CD14-positive monocyte (primary cell): ENCODE data around the gene CD96. TPM values are rescaled to one million over a fixed set of nuclear protein-coding genes. Genes with fewer than 3 reads are reported as not detected.

ENCODE experiments used
- DNase-seq, 3 donors: peaks; one replicate each; pipeline ENCODE4 v3.0.0-alpha.2; 2011 to 2022
- H2AFZ ChIP-seq: 2 replicates; pipeline ENCODE4 v1.6.0; 2012; ENCODE audit warnings: mild to moderate bottlenecking, low read depth, low read length, inconsistent platforms; ENCODE audit not compliant: insufficient read depth, poor library complexity, severe bottlenecking
- H3K27ac ChIP-seq, 2 donors: 1 replicate in 1 of 2; 2 replicates in 1 of 2; pipeline ENCODE4 v1.5.1; 2012 to 2013; ENCODE audit warnings: low read length in 2 of 2, control low read depth in 1 of 2, inconsistent platforms in 1 of 2, low read depth in 1 of 2, mild to moderate bottlenecking in 1 of 2
- H3K27me3 ChIP-seq, 2 donors: one replicate each; pipeline versions ENCODE4 v1.6.0 to v1.6.1; 2011 to 2013; ENCODE audit warnings: low read length in 2 of 2; ENCODE audit not compliant: control insufficient read depth in 2 of 2, insufficient read depth in 2 of 2
- H3K36me3 ChIP-seq, 2 donors: replicated peaks in 1 of 2; 1 replicate in 1 of 2; 2 replicates in 1 of 2; pipeline versions ENCODE4 v1.5.1 to v1.6.1; 2012 to 2013; ENCODE audit warnings: low read length in 2 of 2, control low read depth in 1 of 2, inconsistent platforms in 1 of 2, mild to moderate bottlenecking in 1 of 2; ENCODE audit not compliant: insufficient read depth in 2 of 2, control insufficient read depth in 1 of 2
- H3K4me1 ChIP-seq, 2 donors: 1 replicate in 1 of 2; 2 replicates in 1 of 2; pipeline versions ENCODE4 v1.5.1 to v1.6.1; 2012 to 2013; ENCODE audit warnings: low read length in 2 of 2, control low read depth in 1 of 2, inconsistent platforms in 1 of 2, mild to moderate bottlenecking in 1 of 2, moderate library complexity in 1 of 2; ENCODE audit not compliant: insufficient read depth in 2 of 2, control insufficient read depth in 1 of 2
- H3K4me2 ChIP-seq: replicated peaks from 2 replicates; pipeline ENCODE3; 2012; ENCODE audit warnings: low read length, moderate library complexity, mild to moderate bottlenecking; ENCODE audit not compliant: poor library complexity, severe bottlenecking; ENCODE audit errors: extremely low read depth
- H3K4me3 ChIP-seq, 3 experiments: fragments of 200-600 bp in 1 of 3; sonication (generic) in 1 of 3; replicated peaks in 1 of 3; 1 replicate in 2 of 3; 2 replicates in 1 of 3; pipeline ENCODE4 v1.5.1; 2011 to 2013; ENCODE audit warnings: low read length in 3 of 3, mild to moderate bottlenecking in 3 of 3, control low read depth in 2 of 3, low read depth in 2 of 3, inconsistent platforms in 1 of 3, moderate library complexity in 1 of 3
- H3K79me2 ChIP-seq: 2 replicates; pipeline ENCODE4 v1.6.0; 2012; ENCODE audit warnings: mild to moderate bottlenecking, control low read depth, inconsistent platforms, low read length, moderate library complexity; ENCODE audit not compliant: insufficient read depth
- H3K9ac ChIP-seq: 2 replicates; pipeline ENCODE4 v1.6.0; 2017; ENCODE audit warnings: low read length, mild to moderate bottlenecking; ENCODE audit not compliant: insufficient read depth, poor library complexity, severe bottlenecking
- H3K9me3 ChIP-seq, 2 donors: replicated peaks in 1 of 2; 1 replicate in 1 of 2; 2 replicates in 1 of 2; pipeline versions ENCODE4 v1.5.1 to v1.6.1; 2012 to 2013; ENCODE audit warnings: low read length in 2 of 2, control low read depth in 1 of 2; ENCODE audit not compliant: control insufficient read depth in 1 of 2, insufficient read depth in 1 of 2
- H4K20me1 ChIP-seq: 2 replicates; pipeline ENCODE4 v1.6.0; 2012; ENCODE audit warnings: mild to moderate bottlenecking, low read length, control low read depth, moderate library complexity; ENCODE audit not compliant: insufficient read depth
- H3K27ac Mint-ChIP-seq, 7 donors: one replicate each; pipeline ENCODE4 v1.8.0; 2020; ENCODE audit warnings: mild to moderate bottlenecking in 7 of 7, mixed read lengths in 7 of 7, moderate library complexity in 6 of 7, inconsistent platforms in 2 of 7
- H3K27me3 Mint-ChIP-seq, 3 donors: one replicate each; pipeline ENCODE4 v1.8.0; 2021 to 2022; ENCODE audit warnings: low read depth in 3 of 3, mild to moderate bottlenecking in 3 of 3, mixed read lengths in 3 of 3, moderate library complexity in 3 of 3, inconsistent platforms in 1 of 3
- H3K36me3 Mint-ChIP-seq, 2 donors: one replicate each; pipeline ENCODE4 v1.8.0; 2020; ENCODE audit warnings: mixed read lengths in 2 of 2, inconsistent platforms in 1 of 2, mild to moderate bottlenecking in 1 of 2
- H3K4me1 Mint-ChIP-seq: one replicate; pipeline ENCODE4 v1.8.0; 2020; ENCODE audit warnings: mild to moderate bottlenecking, mixed read lengths
- H3K4me3 Mint-ChIP-seq, 2 donors: one replicate each; pipeline ENCODE4 v1.8.0; 2020; ENCODE audit warnings: mild to moderate bottlenecking in 2 of 2, mixed read lengths in 2 of 2, moderate library complexity in 1 of 2
- H3K9me3 Mint-ChIP-seq, 7 donors: one replicate each; pipeline ENCODE4 v1.8.0; 2020 to 2022; ENCODE audit warnings: mixed read lengths in 7 of 7, mild to moderate bottlenecking in 6 of 7, moderate library complexity in 6 of 7, inconsistent platforms in 2 of 7
- WGBS: methylation state at CpG from one replicate; pipeline ENCODE4 v1.1.5; 2013; ENCODE audit warnings: missing lambda C conversion rate; ENCODE audit not compliant: insufficient coverage; 5-methylcytosine and 5-hydroxymethylcytosine counted together
- intact Hi-C, 2 donors: fragments of 100-400 bp; cut with micrococcal nuclease; formaldehyde crosslinking; loops; one replicate each; pipeline versions ENCODE4 v1.15.0 to v1.15.1; 2023
- polyA plus RNA-seq, 3 donors: library from polyadenylated mRNA; depleted of rRNA in 1 of 3; unstranded in 2 of 3; stranded (reverse) in 1 of 3; fragments of 300-500 nt in 2 of 3; fragments of >200 nt in 1 of 3; fragmentation: Illumina TruSeq in 2 of 3; gene quantifications; 1 replicate in 2 of 3; 2 replicates in 1 of 3; pipeline ENCODE4 v1.2.3, GENCODE V29; 2012 to 2021
- TF ChIP-seq, protein P1 (sequence below): fragments of 200-600 bp; IDR thresholded peaks from one replicate; pipeline ENCODE4 v1.8.0; 2022; ENCODE audit warnings: antibody characterized with exemption, mild to moderate bottlenecking

The CD96 gene
- polyA plus RNA-seq, 3 donors: 0.05 to 0.97 (median 0.33) TPM

- Histone ChIP-seq H3K4me2 (no peak overlapping the region), H3K9ac (no peak overlapping the region), H3K27ac (no peak overlapping the region), H4K20me1 (no peaks in the 10 kb centered on the region), H3K4me3 (no peak overlapping the region), H2AFZ (no peak overlapping the region), H3K36me3 (no peaks in the 10 kb centered on the region), H3K4me1 (no peaks in the 10 kb centered on the region), H3K79me2 (no peaks in the 10 kb centered on the region), H3K9me3 (peaks cover 0 to 2% of the 10 kb centered on the region in 2 donors), H3K27me3 (no peaks in the 10 kb centered on the region)
- Mint-ChIP-seq H3K4me1 (peaks cover 8% of the 10 kb centered on the region), H3K27me3 (no peaks in the 10 kb centered on the region), H3K27ac (no peak overlapping the region), H3K36me3 (no peaks in the 10 kb centered on the region), H3K4me3 (no peak overlapping the region), H3K9me3 (peaks cover 0 to 2% (median 0%) of the 10 kb centered on the region in 7 donors)
- TF ChIP-seq, protein P1, sequence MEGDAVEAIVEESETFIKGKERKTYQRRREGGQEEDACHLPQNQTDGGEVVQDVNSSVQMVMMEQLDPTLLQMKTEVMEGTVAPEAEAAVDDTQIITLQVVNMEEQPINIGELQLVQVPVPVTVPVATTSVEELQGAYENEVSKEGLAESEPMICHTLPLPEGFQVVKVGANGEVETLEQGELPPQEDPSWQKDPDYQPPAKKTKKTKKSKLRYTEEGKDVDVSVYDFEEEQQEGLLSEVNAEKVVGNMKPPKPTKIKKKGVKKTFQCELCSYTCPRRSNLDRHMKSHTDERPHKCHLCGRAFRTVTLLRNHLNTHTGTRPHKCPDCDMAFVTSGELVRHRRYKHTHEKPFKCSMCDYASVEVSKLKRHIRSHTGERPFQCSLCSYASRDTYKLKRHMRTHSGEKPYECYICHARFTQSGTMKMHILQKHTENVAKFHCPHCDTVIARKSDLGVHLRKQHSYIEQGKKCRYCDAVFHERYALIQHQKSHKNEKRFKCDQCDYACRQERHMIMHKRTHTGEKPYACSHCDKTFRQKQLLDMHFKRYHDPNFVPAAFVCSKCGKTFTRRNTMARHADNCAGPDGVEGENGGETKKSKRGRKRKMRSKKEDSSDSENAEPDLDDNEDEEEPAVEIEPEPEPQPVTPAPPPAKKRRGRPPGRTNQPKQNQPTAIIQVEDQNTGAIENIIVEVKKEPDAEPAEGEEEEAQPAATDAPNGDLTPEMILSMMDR: no peak
- DNase-seq: no peak
- WGBS: 94% methylated on average over 4 of the region's 4 CpGs
- intact Hi-C loops: no loop called here
Measured at GRCh38 chr3:111578867-111579266, 36.9 kb downstream of the CD96 start.

DNA sequence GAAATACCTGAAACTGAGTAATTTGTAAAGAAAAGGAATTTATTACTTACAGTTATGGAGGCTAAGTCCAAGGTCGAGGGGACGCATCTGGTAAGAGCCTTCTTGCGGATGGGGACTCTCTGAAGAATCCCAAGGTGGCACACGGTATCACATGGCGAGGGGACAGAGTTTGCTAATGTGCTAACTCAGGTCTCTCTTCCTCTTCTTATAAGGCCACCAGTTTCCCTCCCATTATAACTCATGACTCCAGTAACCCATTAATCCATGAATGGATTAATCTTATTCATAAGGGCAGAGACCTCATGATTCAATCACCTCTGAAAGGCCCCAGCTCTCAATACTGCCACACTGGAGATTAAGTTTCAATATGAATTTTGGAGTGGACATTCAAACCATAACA is 37.5 kb downstream of the CD96 start:
- intact Hi-C loops: no loop called here
- Histone ChIP-seq H3K27me3 (no peaks in the 10 kb centered on the region), H3K9me3 (peaks cover 0 to 2% of the 10 kb centered on the region in 2 donors), H3K4me1 (no peaks in the 10 kb centered on the region), H3K36me3 (no peaks in the 10 kb centered on the region), H3K9ac (no peak overlapping the region), H3K79me2 (no peaks in the 10 kb centered on the region), H3K4me3 (no peak overlapping the region), H3K27ac (no peak overlapping the region), H4K20me1 (no peaks in the 10 kb centered on the region), H3K4me2 (no peak overlapping the region), H2AFZ (no peak overlapping the region)
- H3K27ac Mint-ChIP-seq: no peak overlapping the region
- no peaks in the 10 kb centered on the region for H3K36me3 Mint-ChIP-seq
- H3K4me1 Mint-ChIP-seq: peaks cover 8% of the 10 kb centered on the region
- TF ChIP-seq, protein P1: no peak
- no peaks in the 10 kb centered on the region for H3K27me3 Mint-ChIP-seq
- 89% methylated on average over 3 of the region's 5 CpGs for WGBS
- no peak for DNase-seq
- peaks cover 0 to 2% (median 0%) of the 10 kb centered on the region in 7 donors for H3K9me3 Mint-ChIP-seq
- no peak overlapping the region for H3K4me3 Mint-ChIP-seq
